Coronary artery (tissue), 2 donors: Measurements from ENCODE around the gene MORN1.

ENCODE experiments used
- DNase-seq: peaks from one replicate; pipeline ENCODE4 v3.0.0-alpha.2; 2017; ENCODE audit warnings: low spot score
- H3K27ac ChIP-seq, 2 donors: fragments of 200-600 bp; sonication (generic); one replicate each; pipeline ENCODE4 v1.5.1; 2016 to 2019
- H3K4me3 ChIP-seq: fragments of 200-600 bp; sonication (generic); 2 replicates; pipeline ENCODE4 v1.5.1; 2016; ENCODE audit warnings: mild to moderate bottlenecking, moderate library complexity
- CTCF ChIP-seq: fragments of 200-600 bp; sonication (generic); IDR thresholded peaks from one replicate; pipeline ENCODE4 v1.5.1; 2019; ENCODE audit warnings: antibody characterized with exemption

The MORN1 gene

GRCh38 chr1:2374252-2375155 is 16.9 kb downstream of the MORN1 start:
- H3K4me3 ChIP-seq: no peak overlapping the region
- no peak for DNase-seq
- no peak for TF ChIP-seq CTCF
- no peak overlapping the region for H3K27ac ChIP-seq

GRCh38 chr1:2373551-2374251 is 17.7 kb downstream of the MORN1 start:
- TF ChIP-seq CTCF: no peak
- no peak overlapping the region for H3K27ac ChIP-seq
- DNase-seq: no peak

GRCh38 chr1:2372551-2373490 is 18.5 kb downstream of the MORN1 start:
- TF ChIP-seq CTCF: no peak
- Histone ChIP-seq H3K4me3 (no peak overlapping the region), H3K27ac (no peak overlapping the region)
- no peak for DNase-seq

More at GRCh38 chr1:2373551-2374251, 17.7 kb downstream of the MORN1 start:
- no peak overlapping the region for H3K4me3 ChIP-seq

GRCh38 chr1:2368053-2368744 is 23.2 kb downstream of the MORN1 start:
- TF ChIP-seq CTCF: no peak
- no peak for DNase-seq
- no peak overlapping the region for H3K27ac ChIP-seq
- no peak overlapping the region for H3K4me3 ChIP-seq

- TF ChIP-seq CTCF: no peak
- Histone ChIP-seq H3K27ac (no peak overlapping the region), H3K4me3 (no peak overlapping the region)
- DNase-seq: no peak
Observed at GRCh38 chr1:2363847-2364513, 27.4 kb downstream of the MORN1 start.
